Measurements from ENCODE around the gene ANKRD1. TPM values are rescaled to one million over a fixed set of nuclear protein-coding genes. Genes with fewer than 3 reads are reported as not detected.

ANKRD1 gene
- total RNA-seq, 4 donors from 2014 or later = not detected

DNA sequence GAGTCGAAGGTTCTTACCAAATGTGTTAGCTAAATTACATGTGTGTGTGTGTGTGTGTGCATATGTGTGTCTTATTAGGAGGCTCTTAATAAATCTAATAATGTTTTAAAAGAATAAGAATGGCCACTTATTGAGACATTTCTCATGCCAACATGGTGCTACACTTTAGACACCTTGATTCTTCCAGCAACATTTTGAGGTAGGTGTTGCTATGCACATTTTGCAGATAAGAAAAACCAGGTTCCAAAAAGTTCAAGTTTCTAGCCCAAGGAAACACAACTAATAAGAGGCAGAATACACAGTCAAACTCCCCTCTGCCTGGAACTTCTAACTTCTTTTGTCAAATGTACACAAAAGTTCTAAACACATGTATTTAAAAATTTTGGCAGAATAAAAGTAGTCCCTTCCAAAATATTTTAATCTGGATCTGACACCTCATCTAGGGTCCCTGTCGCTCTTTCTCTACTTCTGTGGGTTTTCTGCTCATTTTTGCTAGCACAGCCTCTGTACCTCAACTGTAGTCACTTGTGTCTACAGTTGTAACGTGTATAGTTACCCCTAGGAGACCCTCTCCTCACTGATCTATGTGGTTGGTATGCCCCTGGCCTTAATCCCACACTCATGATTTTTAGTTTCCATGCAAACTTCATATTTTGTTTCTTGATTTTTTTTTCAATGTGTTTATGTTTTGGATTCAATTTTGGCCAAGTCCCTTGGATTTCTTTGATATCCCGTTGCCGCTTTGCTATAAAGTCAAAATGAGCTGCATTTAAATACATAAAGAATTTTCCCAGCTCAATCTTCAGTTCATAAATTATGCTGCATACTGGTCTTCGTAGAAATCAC is 4.3 kb downstream of the ANKRD1 start:
- no peak for TF ChIP-seq POLR2A (IDR thresholded peaks at IDR 0.05)
- TF ChIP-seq, protein P1, sequence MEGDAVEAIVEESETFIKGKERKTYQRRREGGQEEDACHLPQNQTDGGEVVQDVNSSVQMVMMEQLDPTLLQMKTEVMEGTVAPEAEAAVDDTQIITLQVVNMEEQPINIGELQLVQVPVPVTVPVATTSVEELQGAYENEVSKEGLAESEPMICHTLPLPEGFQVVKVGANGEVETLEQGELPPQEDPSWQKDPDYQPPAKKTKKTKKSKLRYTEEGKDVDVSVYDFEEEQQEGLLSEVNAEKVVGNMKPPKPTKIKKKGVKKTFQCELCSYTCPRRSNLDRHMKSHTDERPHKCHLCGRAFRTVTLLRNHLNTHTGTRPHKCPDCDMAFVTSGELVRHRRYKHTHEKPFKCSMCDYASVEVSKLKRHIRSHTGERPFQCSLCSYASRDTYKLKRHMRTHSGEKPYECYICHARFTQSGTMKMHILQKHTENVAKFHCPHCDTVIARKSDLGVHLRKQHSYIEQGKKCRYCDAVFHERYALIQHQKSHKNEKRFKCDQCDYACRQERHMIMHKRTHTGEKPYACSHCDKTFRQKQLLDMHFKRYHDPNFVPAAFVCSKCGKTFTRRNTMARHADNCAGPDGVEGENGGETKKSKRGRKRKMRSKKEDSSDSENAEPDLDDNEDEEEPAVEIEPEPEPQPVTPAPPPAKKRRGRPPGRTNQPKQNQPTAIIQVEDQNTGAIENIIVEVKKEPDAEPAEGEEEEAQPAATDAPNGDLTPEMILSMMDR (IDR thresholded peaks at IDR 0.05) = no peak
- Histone ChIP-seq H3K36me3 (no peaks in the 10 kb centered on the region), H3K4me1 (no peaks in the 10 kb centered on the region), H3K27me3 (no peaks in the 10 kb centered on the region), H3K9me3 (no peaks in the 10 kb centered on the region), H3K27ac (no peak overlapping the region), H3K4me3 (no peak overlapping the region)
- DNase-seq = no peak

DNA sequence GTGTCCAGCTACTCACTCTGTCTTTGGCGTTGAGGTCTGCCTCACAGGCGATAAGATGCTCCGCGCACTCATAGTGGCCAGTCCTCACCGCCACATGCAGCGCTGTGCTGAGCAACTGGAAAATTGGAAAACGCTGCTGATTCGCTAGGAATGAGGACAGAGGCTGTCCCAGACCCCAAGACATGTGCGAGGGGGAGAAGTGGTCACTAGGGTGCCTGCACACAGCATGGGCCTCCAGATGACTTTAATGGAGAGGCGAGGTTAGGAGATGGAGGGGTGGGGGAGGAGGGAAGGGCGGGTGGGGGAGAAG is 5.2 kb downstream of the ANKRD1 start:
- TF ChIP-seq POLR2A (IDR thresholded peaks at IDR 0.05) = no peak
- TF ChIP-seq, protein P1 (IDR thresholded peaks at IDR 0.05) = no peak
- no peaks in the 10 kb centered on the region for H3K4me1 ChIP-seq
- no peak overlapping the region for H3K27ac ChIP-seq
- no peaks in the 10 kb centered on the region for H3K9me3 ChIP-seq
- no peaks in the 10 kb centered on the region for H3K36me3 ChIP-seq
- no peak overlapping the region for H3K4me3 ChIP-seq
- DNase-seq = no peak
- no peaks in the 10 kb centered on the region for H3K27me3 ChIP-seq

DNA sequence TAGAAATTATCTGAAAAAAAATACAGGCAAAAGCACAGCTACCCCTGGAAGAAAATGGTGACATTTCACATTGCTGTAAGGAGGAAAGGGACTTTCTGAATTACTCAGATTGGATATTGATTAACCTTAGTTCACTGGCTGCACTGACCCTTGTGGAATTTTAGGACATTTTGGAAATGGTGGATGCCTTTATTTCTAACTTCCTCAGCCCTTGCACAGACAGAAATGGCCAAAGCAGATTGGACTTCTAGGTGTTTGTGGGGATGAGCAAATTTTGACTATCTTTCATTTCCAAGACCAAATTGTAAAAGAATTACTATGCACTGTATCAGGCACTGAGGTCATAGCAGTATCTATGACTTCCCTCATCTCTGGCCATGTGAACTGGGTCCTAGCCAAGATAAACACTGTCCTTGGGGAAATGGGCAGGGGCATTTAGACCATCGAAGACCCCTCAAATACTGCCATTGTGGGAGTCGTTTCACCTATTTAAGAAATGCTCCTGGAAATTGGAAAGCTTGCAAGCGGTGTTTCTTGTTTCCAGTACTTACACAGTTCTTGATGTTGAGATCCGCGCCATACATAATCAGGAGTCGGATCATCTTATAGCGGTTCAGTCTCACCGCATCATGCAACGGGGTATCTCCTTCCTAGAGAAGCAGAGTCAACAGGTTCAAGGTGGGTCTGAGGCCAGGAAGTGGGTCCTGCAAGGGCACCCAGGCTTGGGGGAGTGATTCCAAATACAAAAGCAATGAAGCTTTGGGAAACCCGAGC is 5.7 kb downstream of the ANKRD1 start:
- Histone ChIP-seq H3K27me3 (no peaks in the 10 kb centered on the region), H3K4me1 (no peaks in the 10 kb centered on the region), H3K4me3 (no peak overlapping the region), H3K27ac (no peak overlapping the region), H3K9me3 (no peaks in the 10 kb centered on the region), H3K36me3 (no peaks in the 10 kb centered on the region)
- no peak for DNase-seq
- TF ChIP-seq, protein P1 (IDR thresholded peaks at IDR 0.05) = no peak

DNA sequence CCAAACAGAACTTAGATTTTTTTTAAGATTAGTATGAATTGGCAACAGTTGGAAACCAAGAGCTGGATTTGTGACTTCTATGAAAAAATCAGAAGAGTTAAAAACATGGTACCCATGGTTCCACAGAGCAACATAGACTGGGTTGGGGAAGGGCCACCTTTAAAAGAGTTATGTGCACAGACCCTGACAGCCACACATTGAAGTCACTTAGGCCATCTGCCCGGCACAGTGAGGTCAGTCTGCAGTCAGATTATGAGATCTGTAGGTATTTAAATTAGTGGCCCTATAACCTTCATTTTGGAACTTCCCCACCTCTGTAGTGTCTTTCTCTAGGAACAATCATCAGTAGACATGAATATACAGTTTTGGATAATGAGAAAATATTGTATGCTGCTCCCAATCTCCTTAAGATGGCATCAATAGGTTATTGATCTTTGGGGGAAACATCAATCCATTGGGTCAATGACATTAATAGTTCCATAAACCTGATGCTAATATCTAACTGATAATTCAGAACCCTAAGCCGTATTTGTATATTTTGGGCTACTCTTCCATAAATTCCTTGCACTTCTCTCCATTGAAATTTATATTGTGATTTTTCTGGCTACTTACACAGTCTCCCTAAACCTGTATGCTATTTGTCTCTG is 7.0 kb downstream of the ANKRD1 start:
- H3K27ac ChIP-seq = no peak overlapping the region
- no peaks in the 10 kb centered on the region for H3K9me3 ChIP-seq
- no peaks in the 10 kb centered on the region for H3K27me3 ChIP-seq
- no peak for DNase-seq
- TF ChIP-seq, protein P1 (IDR thresholded peaks at IDR 0.05) = no peak
- TF ChIP-seq POLR2A (IDR thresholded peaks at IDR 0.05) = no peak
- H3K36me3 ChIP-seq = no peaks in the 10 kb centered on the region
- no peaks in the 10 kb centered on the region for H3K4me1 ChIP-seq
- no peak overlapping the region for H3K4me3 ChIP-seq

DNA sequence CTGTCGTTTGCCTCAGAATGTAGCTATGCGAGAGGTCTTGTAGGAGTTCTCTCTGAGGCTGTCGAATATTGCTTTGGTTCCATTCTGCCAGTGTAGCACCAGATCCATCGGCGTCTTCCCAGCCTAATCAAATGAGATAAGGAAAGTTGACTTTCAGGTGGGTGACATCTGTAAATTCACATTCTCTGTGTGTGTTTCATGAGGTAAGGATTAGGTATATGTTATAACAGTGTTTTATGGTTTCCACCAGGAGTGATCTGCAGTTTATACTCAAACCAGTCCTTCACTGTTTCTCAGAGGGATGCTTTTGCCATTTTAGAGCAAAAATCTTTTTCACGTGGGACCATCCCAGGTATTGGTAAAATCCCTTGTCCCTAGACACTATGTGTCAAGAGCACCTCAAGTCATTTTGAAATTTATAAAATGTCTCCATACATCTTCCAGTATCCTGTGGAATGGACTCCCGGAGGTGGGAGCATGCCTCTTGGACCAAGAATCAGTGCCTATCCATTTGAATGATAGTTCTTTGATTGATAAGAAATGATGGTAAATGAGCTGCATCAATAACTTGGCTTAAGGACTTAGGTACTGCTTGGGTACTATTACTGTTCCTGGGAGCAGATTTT is 7.9 kb downstream of the ANKRD1 start:
- no peak for DNase-seq
- Histone ChIP-seq H3K4me3 (no peak overlapping the region), H3K36me3 (no peaks in the 10 kb centered on the region), H3K9me3 (no peaks in the 10 kb centered on the region), H3K4me1 (no peaks in the 10 kb centered on the region), H3K27me3 (no peaks in the 10 kb centered on the region), H3K27ac (no peak overlapping the region)
- TF ChIP-seq, protein P1 (IDR thresholded peaks at IDR 0.05) = no peak
- no peak for TF ChIP-seq POLR2A (IDR thresholded peaks at IDR 0.05)

Measured in Peyer's patch (tissue), 4 donors.